HepG2 (cell line): Measurements from ENCODE around the gene TLNRD1. TPM values are rescaled to one million over a fixed set of nuclear protein-coding genes. Genes with fewer than 3 reads are reported as not detected.

ENCODE experiments used
- ATAC-seq: fragments of 200-7000 bp; cut with Tn5 transposase; 3 replicates; pipeline ENCODE4 v1.9.1; 2020; ENCODE audit warnings: mild to moderate bottlenecking, moderate library complexity
- BruUV-seq: library from RNA; stranded (reverse); fragments of 400-500 nt; replicated peaks from 2 replicates; lab custom pipeline; 2021; lab: Mats Ljungman, UMichigan
- CTCF ChIA-PET: fragments of 300-600 bp; formaldehyde crosslinking; extraction: SDS; loops from one replicate; lab custom pipeline; 2021; ENCODE audit warnings: low total read pairs, inconsistent platforms, low intra/inter-chr PET ratio; lab: Yijun Ruan, JAX
- POLR2A ChIA-PET: fragments of 350-600 bp; sonication (Branson Sonifier 250); formaldehyde crosslinking; loops from one replicate; lab custom pipeline; 2020; ENCODE audit warnings: antibody characterized with exemption, inconsistent platforms; lab: Yijun Ruan, JAX
- DNase-seq: peaks from one replicate; pipeline ENCODE4 v3.0.0-alpha.2; 2015; ENCODE audit warnings: low spot score
- FAIRE-seq: peaks from 3 replicates; lab custom pipeline; 2011; peaks lifted over from hg19 to GRCh38; lab: Jason Lieb, UNC
- H2AFZ ChIP-seq: one replicate; pipeline ENCODE4 v1.6.1; 2011; ENCODE audit warnings: low read length, inconsistent platforms
- H3K27ac ChIP-seq: fragments of 300-600 bp; 3 replicates; pipeline ENCODE4 v1.8.0; 2011; ENCODE audit warnings: mixed run types, mild to moderate bottlenecking, mixed read lengths, low read length, inconsistent platforms; ENCODE audit not compliant: insufficient read depth; ENCODE audit errors: extremely low read length
- H3K27me3 ChIP-seq, 2 experiments: fragments of 200-600 bp in 1 of 2; 2 replicates in 1 of 2; 3 replicates in 1 of 2; pipeline versions ENCODE4 v1.6.0 to v1.8.0; 2011; ENCODE audit warnings: low read length in 2 of 2, mild to moderate bottlenecking in 2 of 2, moderate library complexity in 2 of 2, inconsistent platforms in 1 of 2; ENCODE audit not compliant: insufficient read depth in 2 of 2, control insufficient read depth in 1 of 2
- H3K36me3 ChIP-seq, 2 experiments: fragments of 200-600 bp in 1 of 2; replicated peaks in 1 of 2; 2 replicates in 1 of 2; 3 replicates in 1 of 2; pipeline versions ENCODE4 v1.5.1 to v1.8.0; 2011; ENCODE audit warnings: low read length in 2 of 2, inconsistent platforms in 1 of 2; ENCODE audit not compliant: insufficient read depth in 2 of 2, control insufficient read depth in 1 of 2
- H3K4me1 ChIP-seq: 2 replicates; pipeline ENCODE4 v1.5.1; 2012; ENCODE audit warnings: low read length, inconsistent platforms; ENCODE audit not compliant: insufficient read depth
- H3K4me2 ChIP-seq: 2 replicates; pipeline ENCODE4 v1.6.0; 2011; ENCODE audit warnings: low read depth, low read length, inconsistent platforms
- H3K4me3 ChIP-seq, 3 experiments: fragments of 200-600 bp in 1 of 3; sonication (generic), shearing (Covaris generic) in 1 of 3; replicated peaks in 1 of 3; 2 replicates each; pipeline ENCODE4 v1.5.1; 2011 to 2016; ENCODE audit warnings: low read length in 3 of 3, inconsistent platforms in 2 of 3, low read depth in 2 of 3, mild to moderate bottlenecking in 2 of 3, control low read depth in 1 of 3, mixed read lengths in 1 of 3; ENCODE audit not compliant: insufficient read depth in 1 of 3
- H3K79me2 ChIP-seq: one replicate; pipeline ENCODE4 v1.6.1; 2011; ENCODE audit warnings: low read length, inconsistent platforms; ENCODE audit not compliant: insufficient read depth
- H3K9ac ChIP-seq: 2 replicates; pipeline ENCODE4 v1.6.0; 2011; ENCODE audit warnings: mild to moderate bottlenecking, low read depth, low read length, inconsistent platforms; ENCODE audit not compliant: insufficient read depth
- H3K9me3 ChIP-seq: 2 replicates; pipeline ENCODE4 v1.5.1; 2012; ENCODE audit warnings: mild to moderate bottlenecking, low read length
- H4K20me1 ChIP-seq: 2 replicates; pipeline ENCODE4 v1.6.0; 2011; ENCODE audit warnings: inconsistent platforms, mild to moderate bottlenecking, low read length, moderate library complexity; ENCODE audit not compliant: insufficient read depth
- AFF4 ChIP-seq: sonication (generic); formaldehyde crosslinking; IDR thresholded peaks from 2 replicates; pipeline ENCODE4 v1.4.0; 2020; ENCODE audit warnings: missing genetic modification reagents
- BRF2 ChIP-seq: sonication (generic); formaldehyde crosslinking; IDR thresholded peaks from 2 replicates; pipeline ENCODE4 v1.8.1; 2022; ENCODE audit warnings: mild to moderate bottlenecking, missing genetic modification reagents
- CTCF ChIP-seq: sonication (generic); formaldehyde crosslinking; IDR thresholded peaks from 2 replicates; pipeline ENCODE4 v1.5.0; 2020; ENCODE audit warnings: mild to moderate bottlenecking, missing genetic modification reagents, moderate library complexity
- DR1 ChIP-seq: sonication (generic); formaldehyde crosslinking; IDR thresholded peaks from 2 replicates; pipeline ENCODE4 v1.8.0; 2021; ENCODE audit warnings: mild to moderate bottlenecking, missing genetic modification reagents, inconsistent platforms
- KDM6A ChIP-seq: IDR thresholded peaks from 2 replicates; pipeline ENCODE4 v1.6.1; 2016; ENCODE audit warnings: low read depth
- MXD3 ChIP-seq: IDR thresholded peaks from 2 replicates; pipeline ENCODE4 v1.6.1; 2016; ENCODE audit warnings: mild to moderate bottlenecking, missing biosample characterization, missing genetic modification reagents
- STAG1 ChIP-seq: sonication (generic); formaldehyde crosslinking; IDR thresholded peaks from 2 replicates; pipeline ENCODE4 v1.4.0; 2020; ENCODE audit warnings: missing genetic modification reagents
- TAF15 ChIP-seq: fragments of 200-400 bp; formaldehyde crosslinking; IDR thresholded peaks from one replicate; pipeline ENCODE4 v1.6.1; 2018; ENCODE audit warnings: mild to moderate bottlenecking, low read depth, low read length; ENCODE audit not compliant: poor library complexity, severe bottlenecking
- TBX2 ChIP-seq: sonication (generic); formaldehyde crosslinking; IDR thresholded peaks from 2 replicates; pipeline ENCODE4 v1.5.0; 2020; ENCODE audit warnings: missing genetic modification reagents, mild to moderate bottlenecking, borderline replicate concordance
- TEF ChIP-seq: sonication (generic); formaldehyde crosslinking; IDR thresholded peaks from 2 replicates; pipeline ENCODE4 v1.5.0; 2020; ENCODE audit warnings: missing genetic modification reagents
- THAP7 ChIP-seq: sonication (generic); formaldehyde crosslinking; IDR thresholded peaks from 2 replicates; pipeline ENCODE4 v1.8.1; 2023; ENCODE audit warnings: mild to moderate bottlenecking, missing genetic modification reagents
- ZFP1 ChIP-seq: IDR thresholded peaks from 2 replicates; pipeline ENCODE4 v1.6.1; 2016
- ZNF550 ChIP-seq: sonication (generic); formaldehyde crosslinking; IDR thresholded peaks from 2 replicates; pipeline ENCODE4 v1.4.0; 2020; ENCODE audit warnings: mild to moderate bottlenecking, missing genetic modification reagents, borderline replicate concordance
- ZNF569 ChIP-seq: sonication (generic); formaldehyde crosslinking; IDR thresholded peaks from 2 replicates; pipeline ENCODE4 v1.5.0; 2020; ENCODE audit warnings: mild to moderate bottlenecking, missing genetic modification reagents, moderate library complexity, borderline replicate concordance
- ZNF720 ChIP-seq: sonication (generic); formaldehyde crosslinking; IDR thresholded peaks from 2 replicates; pipeline ENCODE4 v1.4.0; 2020; ENCODE audit warnings: missing genetic modification reagents
- whole genome bisulfite sequencing: methylation state at CpG from one replicate; pipeline ENCODE4 v1.1.6; 2017; ENCODE audit warnings: low lambda C conversion rate; 5-methylcytosine and 5-hydroxymethylcytosine counted together
- in situ Hi-C: cut with HindIII; loops from 2 replicates; pipeline ENCODE4 v1.10.0; 2017; ENCODE audit warnings: low pct_unique_long_range_greater_than_20kb; ENCODE audit not compliant: extremely low pct_ligation_motif_present
- intact Hi-C: fragments of 100-400 bp; cut with micrococcal nuclease; formaldehyde crosslinking; loops from one replicate; pipeline ENCODE4 v1.10.0; 2022; ENCODE audit not compliant: unreplicated experiment
- polyA plus RNA-seq, 8 experiments: library from polyadenylated mRNA; depleted of rRNA in 3 of 8; stranded (reverse) in 7 of 8; unstranded in 1 of 8; fragments of >200 nt; fragmentation: Illumina TruSeq in 4 of 8; extraction: Trizol in 4 of 8; gene quantifications; 2 replicates each; pipeline versions ENCODE4 v1.2.1 to v1.2.3, GENCODE V29; 2011 to 2016; ENCODE audit warnings: low read depth in 4 of 8, missing spikeins in 1 of 8, mixed read lengths in 1 of 8; ENCODE audit not compliant: insufficient read depth in 1 of 8
- total RNA-seq, 5 experiments: library from RNA; depleted of rRNA; stranded (reverse); fragments of >200 nt; fragmentation: Illumina TruSeq; extraction: Trizol; gene quantifications; 2 replicates each; pipeline ENCODE4 v1.2.3, GENCODE V29; 2016; ENCODE audit warnings: low read depth in 1 of 5

The TLNRD1 gene
- total and polyA plus RNA-seq, 2 of the 13 experiments (the other 11 are each of a cell fraction or from before 2014, with no cell fraction given), result 3.4 to 5.3 TPM

- TF ChIP-seq AFF4 (no peak), THAP7 (CRISPR knock-in tag) (no peak)
These were observed 8.3 kb upstream of the TLNRD1 start (continued) for GRCh38 chr15:80992441-80992840.

- Histone ChIP-seq H3K4me2 (no peak overlapping the region), H3K36me3 (no peaks in the 10 kb centered on the region), H3K27me3 (no peaks in the 10 kb centered on the region), H3K79me2 (no peaks in the 10 kb centered on the region), H4K20me1 (no peaks in the 10 kb centered on the region), H3K4me1 (peaks cover 24% of the 10 kb centered on the region), H2AFZ (no peak overlapping the region), H3K27ac (no peak overlapping the region), H3K4me3 (no peak overlapping the region), H3K9ac (no peak overlapping the region), H3K9me3 (no peaks in the 10 kb centered on the region)
- WGBS, result 26% methylated on average over 1 of the region's 1 CpG
- BruUV-seq, result no TSS peak
- CTCF ChIA-PET, result no interaction called here
- FAIRE-seq (no peak), ATAC-seq (no peak), DNase-seq (no peak)
- intact Hi-C loops, result loop anchor here (5.0 kb wide), 1 partner anchor 111 kb away; no protein-coding TSS in a partner anchor
- POLR2A ChIA-PET, result no interaction called here
- in situ Hi-C loops, result no loop called here
- TF ChIP-seq BRF2 (CRISPR knock-in tag) (no peak), ZNF550 (CRISPR knock-in tag) (no peak), MXD3 (CRISPR knock-in tag) (no peak), TBX2 (no peak), CTCF (CRISPR knock-in tag) (peak; percentile 54), TAF15 (no peak), ZNF569 (no peak), DR1 (no peak), KDM6A (CRISPR knock-in tag) (no peak), TEF (CRISPR knock-in tag) (no peak), STAG1 (CRISPR knock-in tag) (0 out of 2 replicates have a peak, but pooled peaks have one; percentile 27), ZNF720 (CRISPR knock-in tag) (no peak), ZFP1 (CRISPR knock-in tag) (no peak)
These were observed 4.5 kb upstream of the TLNRD1 start for GRCh38 chr15:80996247-80996646.
